Measurements from ENCODE around the gene ALAD. TPM values are rescaled to one million over a fixed set of nuclear protein-coding genes. Genes with fewer than 3 reads are reported as not detected.
"Not testable (repeated sequence)": the region's sequence is repeated elsewhere in the genome, so short reads cannot be mapped to it uniquely, and the experiment has no call there.

The ALAD gene
- polyA plus RNA-seq, 10 donors = 15.1 to 24.8 (median 20.5) TPM

- DNase-seq = no peak
Measured at GRCh38 chr9:113399646-113400200, 1.4 kb downstream of the ALAD start.

- no peak for DNase-seq
Measured at GRCh38 chr9:113398796-113399195, 2.3 kb downstream of the ALAD start.

- no peak for DNase-seq
Measured at GRCh38 chr9:113397203-113397631, 3.9 kb downstream of the ALAD start.

- no peak for DNase-seq
Measured at GRCh38 chr9:113395000-113395861, 5.9 kb downstream of the ALAD start.

GRCh38 chr9:113393281-113393680, 7.8 kb downstream of the ALAD start:
- DNase-seq = no peak

GRCh38 chr9:113391917-113392316, 9.2 kb downstream of the ALAD start:
- no peak for DNase-seq

- no peak for DNase-seq
Measured at GRCh38 chr9:113390192-113390960, 10.7 kb downstream of the ALAD start.

- no peak for DNase-seq
Measured at GRCh38 chr9:113389451-113389850, 11.6 kb downstream of the ALAD start.

- no peak for DNase-seq
Measured at GRCh38 chr9:113388833-113389232, 12.3 kb downstream of the ALAD start.

- no peak for DNase-seq
Measured at GRCh38 chr9:113387560-113388230, 13.4 kb downstream of the ALAD start.

- DNase-seq = no peak
Measured at GRCh38 chr9:113386571-113387393, 14.3 kb downstream of the ALAD start.

- DNase-seq = no peak
Measured at GRCh38 chr9:113381909-113382411, 19.1 kb downstream of the ALAD start.

GRCh38 chr9:113381441-113381840, 19.6 kb downstream of the ALAD start:
- not testable (repeated sequence) for DNase-seq

- DNase-seq = no peak
Measured at GRCh38 chr9:113380869-113381378, 20.2 kb downstream of the ALAD start.

- not testable (repeated sequence) for DNase-seq
Measured at GRCh38 chr9:113379829-113380210, 21.3 kb downstream of the ALAD start.

- not testable (repeated sequence) for DNase-seq
Measured at GRCh38 chr9:113379094-113379828, 21.8 kb downstream of the ALAD start.

- DNase-seq = peak; percentile 62 to 88 (median 63)
Measured at GRCh38 chr9:113376634-113377567, 24.2 kb downstream of the ALAD start, which contains the start of gene HDHD3. TSS of gene HDHD3 (minus strand) at chr9:113376986. CDS start at chr9:113374354, 2,632 bp downstream.

All from muscle of back (tissue), 11 donors.